Kidney tubule cell (primary cell): ENCODE data around the gene FXYD6.

Source experiments
- DNase-seq: peaks from one replicate; pipeline ENCODE4 v3.0.0-alpha.2; 2018; ENCODE audit warnings: low spot score

Gene FXYD6

DNA sequence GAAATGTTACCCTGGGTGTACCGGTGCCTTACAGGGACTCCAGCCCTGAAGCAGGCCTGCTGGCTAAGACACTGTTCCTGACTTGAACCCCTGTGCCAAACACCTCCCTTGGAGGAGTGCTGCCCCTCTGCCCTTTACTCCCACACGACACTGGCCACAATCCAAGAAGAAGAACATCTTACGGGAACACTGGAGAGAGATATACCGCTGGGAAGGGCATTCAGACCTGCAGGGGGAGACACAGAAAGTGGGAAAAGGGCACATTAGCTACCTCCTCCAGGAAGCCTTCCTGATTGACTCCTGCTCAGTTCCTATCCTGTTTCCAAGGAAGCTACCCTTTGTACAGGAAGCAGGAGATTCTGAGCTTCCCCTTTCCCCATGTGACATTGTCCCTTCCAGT is 34.1 kb upstream of the FXYD6 start:
- DNase-seq: no peak

DNA sequence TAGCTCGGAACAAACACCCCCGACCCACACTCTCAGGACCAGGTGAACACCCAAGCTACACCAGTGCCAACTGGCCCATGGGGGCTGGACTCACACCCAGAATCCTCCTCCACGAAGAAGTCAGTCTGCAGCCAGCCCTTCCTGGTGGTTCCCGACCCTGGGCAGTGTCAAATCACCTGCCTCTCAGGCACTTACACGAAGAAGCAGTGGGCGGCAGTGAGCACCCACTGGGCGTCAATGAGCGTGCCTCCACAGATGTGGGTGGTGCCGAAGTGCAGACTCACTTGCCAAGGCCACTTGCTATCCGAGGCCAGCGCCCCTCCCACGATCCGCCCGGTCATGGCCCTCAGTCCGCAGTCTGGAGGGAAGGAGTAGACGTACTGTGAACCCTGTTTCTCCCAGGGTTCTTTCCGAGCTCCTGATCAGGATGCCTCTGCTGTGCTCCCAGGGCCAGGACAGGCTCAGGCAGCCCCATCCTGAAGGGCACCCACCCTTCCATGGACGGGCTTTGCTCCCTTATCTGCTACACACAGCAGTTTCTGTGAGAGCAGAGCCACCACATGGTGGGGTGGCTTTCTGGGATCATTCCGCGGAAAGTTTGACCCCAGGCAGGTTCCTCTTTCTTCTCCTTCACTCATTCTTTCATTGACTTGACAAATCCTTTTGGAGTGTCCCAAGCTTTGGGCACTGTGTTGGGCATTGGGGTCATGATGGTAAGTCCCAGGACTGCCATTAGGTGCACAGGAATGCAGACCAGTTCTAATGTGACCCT is 33.3 kb upstream of the FXYD6 start:
- DNase-seq: no peak

DNA sequence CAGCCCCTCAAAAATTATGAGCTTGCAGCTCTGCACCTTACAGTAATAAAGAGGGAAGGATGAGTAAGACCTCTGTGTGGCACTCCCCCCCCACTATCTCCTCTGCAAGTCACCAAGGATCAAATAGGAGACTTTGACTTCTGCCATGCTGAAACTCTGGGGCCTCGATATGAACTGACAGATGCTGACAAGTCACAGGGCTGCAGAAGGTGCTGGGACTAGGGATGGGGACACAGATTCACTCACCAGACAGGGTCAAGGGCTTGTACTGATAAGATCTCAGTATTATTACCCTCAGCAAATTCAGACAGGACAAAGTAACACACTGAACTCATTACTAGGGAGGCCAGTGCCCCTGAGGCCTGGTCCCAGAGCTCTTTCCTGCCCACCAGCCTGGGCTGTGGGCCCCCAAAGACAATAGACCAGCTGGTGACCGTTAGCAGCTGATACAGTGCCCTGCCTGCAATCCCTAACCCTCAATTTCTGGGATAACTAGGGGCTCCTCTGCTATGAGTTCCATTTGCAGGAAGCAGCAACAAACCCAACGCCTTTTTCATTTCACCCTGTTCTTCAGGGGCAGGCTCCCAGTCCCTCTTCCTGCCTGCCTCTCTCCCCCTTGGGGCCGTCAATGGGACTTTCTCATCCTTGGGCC is 32.6 kb upstream of the FXYD6 start:
- no peak for DNase-seq

DNA sequence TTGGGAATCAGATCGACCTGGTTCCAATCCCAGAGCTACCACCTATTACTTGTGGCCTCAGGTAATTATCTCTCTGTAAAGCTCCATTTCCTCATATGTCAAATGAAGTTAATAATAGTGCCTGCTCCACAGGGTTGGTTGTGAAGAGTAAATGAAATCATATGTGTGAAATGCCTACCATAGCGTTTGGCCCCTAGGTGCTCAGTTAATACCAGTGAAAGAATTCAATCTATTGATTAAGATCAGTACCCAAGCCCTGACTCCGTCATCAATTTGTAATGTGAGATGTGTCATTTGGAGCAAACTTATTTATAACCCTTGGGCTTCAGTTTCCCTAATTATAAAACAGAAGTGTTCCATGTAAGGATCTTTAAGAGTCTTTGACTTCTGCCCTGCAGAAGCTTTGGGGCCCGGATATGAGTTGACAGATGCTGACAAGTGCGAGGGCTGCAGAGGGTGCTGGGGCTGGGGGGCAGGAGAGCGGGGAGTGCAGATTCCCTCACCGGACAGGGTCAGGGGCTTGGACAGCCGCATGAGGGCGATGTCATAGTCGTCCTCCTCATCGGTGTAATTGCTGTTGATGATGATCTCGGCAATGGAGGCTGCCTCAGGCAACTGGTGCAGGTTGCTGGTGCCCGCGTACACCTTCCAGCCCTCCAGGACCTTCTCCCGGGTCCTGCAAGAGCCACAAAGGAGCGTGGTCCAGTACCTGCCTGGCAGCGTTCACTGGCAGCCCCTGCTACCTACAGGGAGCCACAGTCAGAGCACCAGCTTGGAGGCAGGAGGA is 31.8 kb upstream of the FXYD6 start:
- no peak for DNase-seq

DNA sequence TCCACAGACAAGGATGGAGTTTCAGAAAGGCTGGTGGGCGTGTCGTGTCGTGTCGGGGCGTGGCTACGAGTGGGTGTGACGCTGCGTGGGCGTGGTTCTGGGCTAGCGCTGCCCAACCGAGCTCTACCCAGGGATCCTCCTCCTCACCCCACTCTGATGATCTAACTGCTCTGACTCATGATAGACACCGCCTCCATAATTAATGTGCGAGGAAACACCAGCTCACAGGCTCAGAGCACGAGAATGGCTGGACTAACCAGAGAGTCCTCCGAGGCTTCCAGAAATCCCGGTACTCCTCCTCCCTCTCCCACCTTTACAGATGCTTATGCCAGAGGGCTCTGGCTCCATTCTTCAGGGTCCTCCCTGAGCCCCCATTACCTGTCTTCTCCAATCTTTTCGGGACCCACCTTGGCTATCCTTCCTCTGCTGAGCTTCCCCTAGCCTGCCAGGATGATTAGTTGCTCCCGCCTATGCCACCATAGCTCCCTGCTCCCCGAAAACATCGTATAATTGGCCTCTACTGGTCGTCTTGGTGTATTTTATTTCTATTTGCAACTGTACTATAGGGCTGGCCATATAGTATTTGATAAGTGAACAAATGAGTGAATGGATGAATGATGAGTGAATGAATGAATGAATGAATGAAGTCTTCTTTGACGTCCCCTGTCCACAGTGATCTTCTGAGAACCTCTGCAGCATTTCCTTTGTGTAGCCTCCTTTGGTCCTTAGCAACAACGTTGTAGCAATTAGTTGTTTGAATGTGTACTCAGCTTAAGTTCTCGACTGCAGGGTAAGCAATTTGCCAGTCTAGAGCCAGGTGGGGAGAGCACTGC is 31.0 kb upstream of the FXYD6 start:
- DNase-seq: peak; percentile 96

DNA sequence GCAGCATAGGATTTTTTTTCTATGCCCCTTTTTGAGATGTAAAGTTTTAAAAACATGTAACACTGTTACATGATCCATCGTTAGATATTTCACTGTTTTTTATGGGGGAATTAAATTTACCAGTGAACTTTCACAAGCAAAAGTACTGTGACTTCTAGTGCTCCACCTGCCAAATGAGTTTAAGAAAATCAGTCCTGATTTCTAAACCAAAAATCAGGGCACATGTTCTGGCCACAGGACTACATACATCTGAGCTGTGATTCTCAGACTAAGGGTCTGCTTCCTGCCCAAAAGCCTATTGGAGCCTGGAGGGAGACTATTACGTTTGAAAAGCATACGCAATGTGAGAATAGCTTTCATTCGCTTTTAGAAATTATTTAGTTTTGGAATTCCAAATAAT is 30.3 kb upstream of the FXYD6 start:
- DNase-seq: no peak

DNA sequence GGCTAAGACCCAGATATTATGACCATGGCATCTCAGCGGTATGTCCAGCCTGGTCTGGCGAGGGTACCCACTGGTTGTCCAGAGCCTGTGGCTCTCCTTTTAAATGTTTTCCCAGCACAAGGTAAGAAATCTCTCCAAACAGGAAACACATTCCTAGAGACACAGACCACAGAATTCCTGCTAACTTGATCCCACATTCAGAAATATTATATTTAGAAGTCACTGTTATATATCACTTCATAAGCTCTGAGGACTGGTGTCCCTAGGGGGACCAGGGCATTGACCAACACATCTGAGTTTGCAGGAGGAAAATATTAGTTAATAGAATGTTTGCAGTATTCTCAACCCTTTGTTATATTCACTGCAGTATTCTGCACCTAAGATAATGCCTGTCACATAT is 29.7 kb upstream of the FXYD6 start:
- DNase-seq: peak; percentile 26

DNA sequence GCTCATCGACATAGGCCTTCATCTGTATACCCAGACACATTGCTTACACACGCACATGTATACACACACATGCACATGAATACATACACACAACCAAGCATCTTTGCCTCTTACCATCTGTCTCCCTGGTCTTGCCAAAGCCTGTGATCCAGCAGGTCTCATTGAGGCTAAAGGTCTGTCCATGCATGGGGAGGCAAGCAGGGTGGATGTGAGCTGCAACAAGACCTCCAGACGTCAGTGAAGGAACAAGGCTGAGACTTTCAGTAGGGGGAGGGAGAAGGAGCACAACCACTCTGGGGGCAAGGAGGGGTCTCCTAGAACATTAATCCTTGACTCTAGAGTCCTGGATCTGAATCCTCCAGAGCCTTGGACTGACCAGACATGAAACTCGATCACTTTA is 29.1 kb upstream of the FXYD6 start:
- DNase-seq: no peak

DNA sequence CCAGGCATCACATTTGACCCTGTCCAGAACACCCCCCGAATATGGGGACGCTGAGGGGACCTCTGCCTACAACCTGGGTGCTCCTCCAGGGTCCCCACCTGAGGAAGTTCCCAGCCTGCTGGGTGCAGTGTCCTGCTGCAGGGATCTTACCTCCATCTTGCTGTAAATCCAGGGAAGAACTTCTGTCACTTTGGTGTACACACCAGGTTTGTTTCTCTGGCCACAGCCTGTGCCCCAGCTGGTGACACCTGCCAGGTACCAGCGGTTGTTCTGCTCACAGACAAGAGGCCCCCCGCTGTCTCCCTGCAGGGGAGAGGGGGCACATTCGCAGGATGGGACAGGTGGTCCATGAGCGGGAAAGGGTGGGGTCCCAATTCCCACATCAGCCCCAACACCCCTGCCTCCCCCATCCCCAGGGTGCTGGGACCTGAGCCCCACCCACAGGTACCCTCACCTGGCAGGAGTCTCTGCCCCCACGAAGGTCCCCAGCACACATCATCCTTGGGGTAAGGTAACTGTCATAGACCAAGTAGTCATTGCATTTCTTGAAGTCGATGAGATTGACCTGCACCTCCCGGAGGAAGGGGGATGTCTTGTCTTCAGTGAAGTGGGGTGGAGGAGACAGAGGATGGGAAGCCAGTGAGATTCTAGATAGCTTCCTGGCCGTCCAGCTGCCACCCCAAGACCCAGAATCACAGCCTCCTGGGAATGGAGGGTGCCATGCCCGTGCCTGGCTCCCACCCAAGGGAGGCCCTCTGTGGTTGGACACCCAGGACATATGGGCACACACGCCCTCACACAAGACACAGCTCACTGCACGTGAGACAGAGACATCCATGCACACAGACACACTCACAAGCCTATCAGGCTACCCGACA is 27.3 kb upstream of the FXYD6 start:
- DNase-seq: no peak

DNA sequence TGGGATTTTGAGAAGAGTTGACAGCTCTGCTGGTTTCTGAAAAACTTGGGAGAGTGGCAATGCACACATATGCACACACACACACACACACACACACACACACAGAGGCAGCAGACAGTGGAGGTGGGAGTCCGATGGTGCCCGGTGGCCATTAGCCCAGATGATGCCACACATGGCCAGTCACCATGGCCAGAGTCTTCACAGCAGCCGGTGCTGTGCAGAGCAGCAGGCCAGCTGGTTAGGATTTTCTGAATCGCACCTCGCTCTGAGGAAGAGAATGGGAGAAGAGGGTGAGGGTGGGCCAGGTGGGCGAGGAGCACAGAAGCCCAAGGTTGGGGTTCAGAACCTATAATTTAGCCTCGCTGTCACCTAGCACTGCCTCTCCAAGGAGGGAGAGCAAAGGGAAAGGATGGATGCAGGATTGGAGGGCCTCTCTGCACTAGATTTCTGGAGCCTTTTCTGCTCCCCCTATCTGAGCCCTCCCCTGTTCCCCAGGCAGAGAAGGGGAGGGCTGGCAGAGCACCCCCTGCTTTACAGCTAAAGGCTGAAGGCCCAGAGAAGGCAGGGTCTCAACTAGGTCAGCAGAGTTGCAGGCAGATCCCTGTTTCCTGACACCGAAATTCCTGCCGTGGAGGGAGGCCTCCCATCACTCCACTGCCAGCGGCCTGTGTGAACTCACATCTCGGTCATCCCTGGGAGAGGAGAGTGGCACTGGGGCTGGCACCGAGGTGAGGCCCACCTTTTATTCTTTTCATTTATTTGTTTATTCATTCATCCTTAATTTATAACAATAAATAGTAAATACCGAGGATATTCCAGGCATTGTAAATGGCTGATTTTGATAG is 25.8 kb upstream of the FXYD6 start:
- no peak for DNase-seq

DNA sequence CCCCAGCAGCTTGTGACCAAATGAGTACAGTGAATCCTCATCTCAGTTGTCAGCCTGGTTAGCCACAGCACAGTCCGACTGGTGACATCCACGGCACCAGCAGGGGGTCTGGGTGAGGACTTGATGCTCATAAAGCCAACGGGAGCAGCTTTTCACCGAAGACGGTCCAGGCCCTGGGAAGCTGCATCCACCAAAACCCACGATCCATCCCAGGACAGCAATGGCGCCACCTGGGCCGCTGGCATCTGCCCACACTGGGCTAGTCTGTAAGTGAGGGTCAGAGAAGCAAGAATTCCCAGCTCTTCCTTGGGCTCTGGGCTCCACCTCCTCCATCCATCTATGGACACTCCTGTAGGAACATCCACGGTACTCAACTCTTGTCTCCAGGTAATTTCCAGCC is 25.1 kb upstream of the FXYD6 start:
- no peak for DNase-seq

DNA sequence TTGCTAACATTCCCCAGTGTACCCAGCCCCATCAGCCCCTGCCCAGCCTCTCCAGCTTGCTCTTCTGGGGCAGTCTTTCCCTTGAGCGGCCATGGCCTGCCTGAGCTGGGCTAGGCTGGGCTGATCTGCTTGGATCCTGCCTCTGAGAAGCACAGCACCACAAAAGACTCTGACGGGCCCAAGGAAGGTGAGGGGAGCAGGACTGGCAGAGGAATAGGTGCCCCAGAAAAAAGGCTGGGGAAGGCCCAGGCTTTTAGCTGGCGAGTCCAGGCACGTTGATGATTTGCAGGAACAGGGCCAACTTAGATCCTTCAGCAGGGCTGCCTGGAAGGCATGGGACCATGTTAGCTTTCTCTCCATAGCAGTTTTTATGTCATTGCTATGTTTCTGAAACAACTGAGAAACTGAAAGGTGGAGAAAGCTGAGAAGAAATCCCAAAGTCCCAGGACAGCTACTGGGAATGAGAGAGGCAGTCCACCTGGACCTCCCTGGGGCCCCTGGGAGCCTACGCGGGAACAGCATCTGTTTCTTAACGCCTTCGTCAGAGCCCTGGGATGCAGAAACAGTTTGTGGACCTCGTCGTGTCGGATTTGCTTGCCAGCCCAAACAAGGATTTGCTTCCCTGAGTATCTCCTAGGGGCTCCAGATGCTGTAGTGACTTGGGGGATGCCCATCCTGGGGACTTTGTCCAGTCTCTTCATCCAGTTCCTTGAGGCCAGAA is 24.4 kb upstream of the FXYD6 start:
- DNase-seq: no peak

DNA sequence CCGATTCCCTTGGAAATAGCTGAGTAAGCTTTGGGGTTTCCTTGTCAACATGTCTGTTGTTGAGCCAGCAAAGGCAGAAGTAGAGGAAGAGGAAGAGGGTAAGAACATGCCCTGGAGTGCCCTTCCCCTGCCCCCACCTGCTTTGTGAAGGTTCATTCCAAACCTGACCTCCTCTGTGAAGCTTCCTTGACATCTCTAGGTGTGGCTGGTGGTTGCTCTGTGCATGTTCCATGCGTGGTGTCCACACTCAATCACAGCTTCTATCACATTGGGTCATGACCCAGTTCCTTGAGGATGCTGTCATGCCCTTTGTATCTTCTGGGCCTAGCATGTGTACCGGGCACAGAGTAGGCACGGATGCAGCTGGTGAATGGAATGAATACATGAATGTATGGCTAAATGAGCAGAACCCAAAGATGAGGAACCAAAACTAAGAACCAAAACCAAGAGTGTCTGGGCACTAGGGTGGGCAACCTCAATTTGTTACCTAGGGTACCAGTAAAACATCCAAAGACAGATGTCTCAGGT is 23.7 kb upstream of the FXYD6 start:
- DNase-seq: no peak

DNA sequence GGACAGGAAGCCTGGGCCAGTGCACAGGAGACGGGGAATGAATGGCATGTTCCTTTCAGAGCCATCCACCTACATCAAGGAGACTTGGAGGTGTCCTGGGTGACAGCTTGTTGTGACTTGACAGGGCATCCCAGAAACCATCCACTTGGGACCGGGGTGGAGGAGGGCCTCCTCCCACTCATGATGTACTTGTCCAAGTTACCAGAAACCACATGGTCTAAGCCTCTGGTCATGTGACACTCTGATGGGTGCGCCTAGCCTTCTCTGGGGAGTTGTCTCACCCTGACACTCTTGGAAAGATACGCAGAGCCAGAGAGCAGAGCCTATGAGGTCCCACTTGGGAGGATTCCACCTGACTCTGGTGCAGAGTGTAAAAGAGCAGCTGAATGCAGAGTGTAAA is 21.6 kb upstream of the FXYD6 start:
- no peak for DNase-seq

DNA sequence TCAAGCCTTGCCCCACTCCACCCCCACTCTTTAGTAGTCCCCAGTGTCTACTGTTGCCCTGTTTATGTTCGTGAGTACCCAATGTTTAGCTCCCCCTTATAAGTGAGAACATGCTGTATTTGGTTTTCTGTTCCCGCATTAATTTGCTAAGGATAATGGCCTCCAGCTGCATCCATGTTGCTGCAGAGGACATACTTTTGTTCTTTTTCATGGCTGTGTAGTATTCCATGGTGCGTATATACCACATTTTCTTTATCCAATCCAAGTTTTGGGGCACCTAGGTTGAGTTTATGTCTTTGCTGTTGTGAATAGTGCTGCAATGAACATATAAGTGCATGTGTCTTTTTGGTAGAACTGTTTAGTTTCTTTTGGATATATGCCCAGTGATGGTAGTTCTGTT is 16.2 kb upstream of the FXYD6 start:
- no peak for DNase-seq

DNA sequence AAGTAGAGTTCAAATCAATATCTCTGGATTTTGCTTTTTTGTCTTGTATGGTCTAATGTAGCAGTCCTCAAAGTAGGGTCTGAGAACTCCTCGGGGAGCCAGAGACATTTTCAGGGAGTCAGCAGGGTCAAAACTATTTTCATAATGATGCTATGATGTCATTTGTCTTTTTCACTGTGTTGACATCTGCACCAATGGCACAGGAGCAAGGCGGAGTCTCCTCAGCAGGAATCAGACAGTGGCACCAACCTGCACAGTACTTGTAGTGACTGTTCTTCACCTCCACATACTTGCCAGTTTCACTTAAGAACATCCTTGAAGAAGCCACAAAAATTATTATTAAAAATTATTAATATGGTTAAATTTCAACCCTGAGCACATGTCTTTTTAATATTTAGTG is 14.9 kb upstream of the FXYD6 start:
- no peak for DNase-seq

DNA sequence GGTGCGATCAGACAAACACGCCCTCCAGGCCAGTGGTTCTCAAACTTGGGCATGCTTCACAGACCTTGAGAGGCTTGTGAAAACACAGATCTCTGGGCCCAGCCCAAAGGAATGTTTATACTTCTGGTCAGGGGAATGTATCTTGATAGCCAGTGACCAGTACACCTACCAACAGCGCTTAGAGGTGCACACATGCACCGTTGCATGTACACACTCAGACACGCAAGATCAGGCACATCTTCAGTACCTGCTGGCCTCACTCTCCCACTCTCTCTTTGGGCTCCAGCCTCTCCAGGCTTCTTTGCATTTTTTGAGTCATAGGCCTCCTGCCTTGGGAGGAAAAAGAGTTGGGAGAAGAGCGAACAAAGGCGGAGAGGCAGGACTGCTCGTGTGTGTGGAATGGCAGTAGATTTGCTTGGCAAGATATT is 11.7 kb upstream of the FXYD6 start:
- DNase-seq: peak; percentile 17

DNA sequence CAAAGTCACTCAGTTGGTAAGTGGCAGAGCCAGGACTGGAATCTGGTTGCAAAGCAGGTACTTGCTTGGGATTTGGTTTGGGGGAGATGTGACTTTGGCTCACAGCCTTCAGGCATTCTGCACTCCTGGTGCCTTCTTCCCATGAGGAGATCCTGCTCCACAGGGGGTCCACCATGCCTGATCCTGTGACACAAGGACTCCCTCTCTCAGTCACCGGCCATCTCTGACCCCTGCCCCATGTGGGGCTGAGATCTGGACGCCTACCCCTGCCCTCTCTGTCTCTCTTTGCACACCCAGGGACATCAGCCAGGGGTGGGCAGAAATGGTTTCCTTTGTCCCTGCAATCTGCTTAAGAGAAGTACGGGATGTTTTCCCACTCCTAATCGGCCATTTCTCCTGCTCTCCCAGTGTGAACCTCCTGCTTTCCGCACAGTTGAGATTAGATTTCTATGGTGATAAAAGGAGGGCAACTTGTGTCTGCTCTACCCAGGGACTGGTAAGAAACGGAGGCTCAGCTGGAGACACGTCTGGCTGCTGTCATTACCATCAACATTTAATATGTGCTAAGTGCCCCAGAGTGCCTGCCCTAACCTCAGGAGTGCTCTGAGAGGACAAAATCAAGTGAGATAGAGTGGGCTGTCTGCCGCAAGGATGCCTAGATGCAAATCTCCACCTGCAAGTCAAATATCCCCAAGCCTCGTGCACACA is 11.1 kb upstream of the FXYD6 start:
- no peak for DNase-seq

DNA sequence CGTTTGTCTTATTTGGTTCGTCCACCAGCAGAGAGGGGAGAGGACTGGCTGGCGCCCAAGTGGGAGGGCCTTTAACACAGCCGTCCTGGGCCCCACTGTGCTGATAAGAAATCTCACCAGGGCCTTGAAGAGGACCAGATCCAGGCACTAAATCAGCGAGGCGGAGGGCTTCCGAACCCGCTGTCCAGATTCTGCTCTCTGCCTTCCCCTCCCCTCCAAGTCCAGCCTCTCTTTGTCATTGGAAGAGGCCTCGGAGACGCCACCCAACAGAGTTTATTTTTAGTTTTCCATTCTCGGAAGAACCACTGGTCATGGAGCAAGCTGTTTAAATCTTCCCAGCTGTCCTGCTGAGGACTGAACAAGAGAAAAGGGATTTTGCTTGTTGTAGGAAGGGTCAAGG is 9.3 kb upstream of the FXYD6 start:
- no peak for DNase-seq
